ENCODE data around the gene ACTN4. TPM values are rescaled to one million over a fixed set of nuclear protein-coding genes. Genes with fewer than 3 reads are reported as not detected.

The ACTN4 gene
- total RNA-seq, 1 donor from 2014 or later, result 127 TPM

DNA sequence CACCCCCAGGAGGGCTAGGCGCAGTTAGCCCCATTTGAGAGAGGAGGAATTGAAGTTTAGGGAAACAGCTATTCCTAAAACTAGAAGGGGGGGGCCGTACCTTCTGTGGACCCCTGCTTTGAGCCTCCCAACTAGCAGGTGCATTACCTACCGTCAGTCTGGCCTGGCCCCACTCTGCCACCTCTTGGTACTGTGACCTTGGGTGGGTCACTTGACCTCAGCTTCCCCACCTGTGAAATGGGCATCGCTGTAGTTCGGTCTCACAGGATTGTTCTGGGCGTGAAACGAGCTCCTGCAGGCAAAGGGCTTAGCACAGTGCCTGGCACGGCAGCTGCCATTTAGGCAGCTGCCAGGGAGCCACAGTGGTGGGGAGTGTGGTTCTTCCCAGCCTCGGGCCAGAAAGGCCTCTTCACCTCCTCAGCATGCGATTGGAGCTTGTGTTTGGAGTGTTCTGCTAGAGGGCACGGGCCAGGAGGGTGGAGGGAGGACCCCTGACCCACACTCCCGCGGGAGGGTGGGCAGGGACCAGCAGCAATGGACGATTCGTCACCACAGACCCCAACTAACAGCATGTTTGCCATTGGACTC lies 64.8 kb downstream of the ACTN4 start:
- no peak overlapping the region for H2AFZ ChIP-seq (replicated peaks)

DNA sequence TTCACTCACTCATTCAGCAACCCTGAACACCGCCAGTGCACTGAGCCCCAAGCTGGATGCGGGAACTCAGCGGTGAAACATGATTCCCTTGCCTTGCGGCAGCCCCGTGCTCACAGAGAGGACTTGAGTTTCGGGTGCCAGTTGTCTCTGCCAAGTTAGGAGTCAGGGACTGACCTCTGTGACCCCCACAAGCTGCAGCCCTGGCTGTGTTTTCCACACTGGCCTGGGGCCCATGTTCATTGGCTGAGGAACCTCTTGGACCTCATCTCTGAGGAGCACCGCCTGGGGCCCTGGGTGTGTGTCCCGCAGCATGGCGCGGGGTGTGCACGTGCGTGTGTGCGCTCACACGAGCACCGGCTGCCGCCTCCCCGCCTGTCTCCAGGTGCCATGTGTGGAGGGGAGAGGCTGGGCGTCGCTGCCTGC lies 65.8 kb downstream of the ACTN4 start:
- Histone ChIP-seq H3F3A (ENCODE audit: low read depth) (no peaks in the 10 kb centered on the region), H3K27me3 (no peaks in the 10 kb centered on the region), H3K4me1 (no peaks in the 10 kb centered on the region), H3K27ac (no peak overlapping the region), H4K20me1 (ENCODE audit: low read depth) (peaks cover 6% of the 10 kb centered on the region), H3K9ac (no peak overlapping the region), H2AFZ (replicated peaks) (no peak overlapping the region), H3K36me3 (no peaks in the 10 kb centered on the region), H3K9me3 (ENCODE audit: low read depth) (no peaks in the 10 kb centered on the region), H3K4me3 (no peak overlapping the region), H3K4me2 (no peak overlapping the region), H3K79me2 (ENCODE audit: low read depth) (no peaks in the 10 kb centered on the region)
- Mint-ChIP-seq H3K27ac (no peak overlapping the region), H3K9me3 (no peaks in the 10 kb centered on the region), H3K4me3 (no peak overlapping the region), H3K36me3 (peaks cover 8% of the 10 kb centered on the region), H3K27me3 (ENCODE audit: insufficient read depth, low read depth) (peaks cover 3% of the 10 kb centered on the region), H3K4me1 (no peaks in the 10 kb centered on the region)
- no peak for TF ChIP-seq CTCF (IDR thresholded peaks at IDR 0.05)
- no peak for DNase-seq (ENCODE audit: low spot score)

More for the DNA sequence above, 64.8 kb downstream of the ACTN4 start:
- TF ChIP-seq EZH2 (IDR thresholded peaks at IDR 0.05), result no peak
- TF ChIP-seq CTCF (IDR thresholded peaks at IDR 0.05), result no peak
- no peak for TF ChIP-seq EZH2phosphoT487 (IDR thresholded peaks at IDR 0.05)
- no peaks in the 10 kb centered on the region for H3K27me3 ChIP-seq
- Mint-ChIP-seq H3K27ac (no peak overlapping the region), H3K4me1 (no peaks in the 10 kb centered on the region), H3K9me3 (no peaks in the 10 kb centered on the region), H3K4me3 (no peak overlapping the region), H3K36me3 (peaks cover 10% of the 10 kb centered on the region), H3K27me3 (ENCODE audit: insufficient read depth, low read depth) (peaks cover 3% of the 10 kb centered on the region)
- H3K79me2 ChIP-seq (ENCODE audit: low read depth), result no peaks in the 10 kb centered on the region
- no peaks in the 10 kb centered on the region for H3F3A ChIP-seq (ENCODE audit: low read depth)
- H3K4me2 ChIP-seq, result no peak overlapping the region
- no peaks in the 10 kb centered on the region for H3K4me1 ChIP-seq
- no peak for DNase-seq (ENCODE audit: low spot score)
- no peaks in the 10 kb centered on the region for H3K9me3 ChIP-seq (ENCODE audit: low read depth)
- no peaks in the 10 kb centered on the region for H3K36me3 ChIP-seq
- no peak overlapping the region for H3K9ac ChIP-seq
- no peak overlapping the region for H3K27ac ChIP-seq
- no peak overlapping the region for H3K4me3 ChIP-seq
- peaks cover 6% of the 10 kb centered on the region for H4K20me1 ChIP-seq (ENCODE audit: low read depth)

GRCh38 chr19:38713865-38714264 lies 66.4 kb downstream of the ACTN4 start:
- Histone ChIP-seq H2AFZ (replicated peaks) (no peak overlapping the region), H3F3A (ENCODE audit: low read depth) (no peaks in the 10 kb centered on the region), H3K36me3 (no peaks in the 10 kb centered on the region), H3K4me3 (no peak overlapping the region), H3K4me2 (no peak overlapping the region), H4K20me1 (ENCODE audit: low read depth) (peaks cover 6% of the 10 kb centered on the region), H3K9me3 (ENCODE audit: low read depth) (no peaks in the 10 kb centered on the region), H3K27ac (no peak overlapping the region), H3K79me2 (ENCODE audit: low read depth) (no peaks in the 10 kb centered on the region), H3K4me1 (no peaks in the 10 kb centered on the region), H3K9ac (no peak overlapping the region), H3K27me3 (no peaks in the 10 kb centered on the region)
- no peak for DNase-seq (ENCODE audit: low spot score)
- TF ChIP-seq EZH2 (IDR thresholded peaks at IDR 0.05), result no peak
- no peak for TF ChIP-seq CTCF (IDR thresholded peaks at IDR 0.05)
- TF ChIP-seq EZH2phosphoT487 (IDR thresholded peaks at IDR 0.05), result no peak
- Mint-ChIP-seq H3K27me3 (ENCODE audit: insufficient read depth, low read depth) (peaks cover 3% of the 10 kb centered on the region), H3K9me3 (no peaks in the 10 kb centered on the region), H3K4me1 (no peaks in the 10 kb centered on the region), H3K27ac (peak overlapping the region; percentile 68), H3K4me3 (no peak overlapping the region), H3K36me3 (peaks cover 7% of the 10 kb centered on the region)

Measured in neural progenitor cell (in vitro differentiated cells).